ENCODE results near the gene CIT.

- TF ChIP-seq CTCF (conservative IDR thresholded peaks at IDR 0.05; ENCODE audit: low read length) (no peak), EZH2phosphoT487 (IDR thresholded peaks at IDR 0.05; ENCODE audit: borderline replicate concordance) (no peak)
Observed at GRCh38 chr12:119758234-119758633, 118.9 kb downstream of the CIT start.
